ENCODE data around the gene SCFD2. TPM values are rescaled to one million over a fixed set of nuclear protein-coding genes. Genes with fewer than 3 reads are reported as not detected.

The SCFD2 gene
- total RNA-seq, 1 donor, result 33.2 TPM

GRCh38 chr4:53098681-53099121, 267.2 kb downstream of the SCFD2 start:
- peak; percentile 75 for DNase-seq (ENCODE audit: low read depth)
- TF ChIP-seq CTCF (IDR thresholded peaks at IDR 0.05; ENCODE audit: insufficient read depth, low read depth, low read length), result no peak
- H3K4me3 ChIP-seq (ENCODE audit: low read depth, low read length), result no peak overlapping the region

GRCh38 chr4:53094040-53094439, 271.8 kb downstream of the SCFD2 start:
- no peak for DNase-seq (ENCODE audit: low read depth)
- TF ChIP-seq CTCF (IDR thresholded peaks at IDR 0.05; ENCODE audit: insufficient read depth, low read depth, low read length), result no peak
- H3K4me3 ChIP-seq (ENCODE audit: low read depth, low read length), result no peak overlapping the region

- TF ChIP-seq CTCF (IDR thresholded peaks at IDR 0.05; ENCODE audit: insufficient read depth, low read depth, low read length), result no peak
- no peak overlapping the region for H3K4me3 ChIP-seq (ENCODE audit: low read depth, low read length)
- peak; percentile 78 for DNase-seq (ENCODE audit: low read depth)
These were observed 275.7 kb downstream of the SCFD2 start for GRCh38 chr4:53089936-53090729.

- H3K4me3 ChIP-seq (ENCODE audit: low read depth, low read length), result no peak overlapping the region
- TF ChIP-seq CTCF (IDR thresholded peaks at IDR 0.05; ENCODE audit: insufficient read depth, low read depth, low read length), result no peak
- DNase-seq (ENCODE audit: low read depth), result no peak
These were observed 277.7 kb downstream of the SCFD2 start for GRCh38 chr4:53088152-53088551.

GRCh38 chr4:53076374-53076958, 289.4 kb downstream of the SCFD2 start:
- TF ChIP-seq CTCF (IDR thresholded peaks at IDR 0.05; ENCODE audit: insufficient read depth, low read depth, low read length), result no peak
- H3K4me3 ChIP-seq (ENCODE audit: low read depth, low read length), result no peak overlapping the region
- peak; percentile 50 for DNase-seq (ENCODE audit: low read depth)

- no peak overlapping the region for H3K4me3 ChIP-seq (ENCODE audit: low read depth, low read length)
- TF ChIP-seq CTCF (IDR thresholded peaks at IDR 0.05; ENCODE audit: insufficient read depth, low read depth, low read length), result no peak
- DNase-seq (ENCODE audit: low read depth), result no peak
These were observed 290.6 kb downstream of the SCFD2 start for GRCh38 chr4:53075162-53075785.
